BJ (cell line): Measurements from ENCODE around the gene NPHP4. TPM values are rescaled to one million over a fixed set of nuclear protein-coding genes. Genes with fewer than 3 reads are reported as not detected.
A peak's percentile ranks its signal among the peaks of the same experiment; 100 is the strongest.

Experiments used
- CTCF ChIA-PET: fragments of 350-600 bp; formaldehyde crosslinking; extraction: SDS; loops from one replicate; lab custom pipeline; 2021; ENCODE audit warnings: antibody characterized with exemption, inconsistent platforms; lab: Yijun Ruan, JAX
- POLR2A ChIA-PET: fragments of 300-600 bp; sonication (Branson Sonifier 250); formaldehyde crosslinking; extraction: SDS; loops from one replicate; lab custom pipeline; 2021; ENCODE audit warnings: antibody characterized with exemption; lab: Charles Lee
- DNase-seq: peaks from one replicate; pipeline ENCODE4 v3.0.0-alpha.2; 2011; ENCODE audit warnings: low read depth
- H3K27me3 ChIP-seq: 2 replicates; pipeline ENCODE4 v1.6.0; 2011; ENCODE audit warnings: low read length; ENCODE audit not compliant: control insufficient read depth, insufficient read depth
- H3K36me3 ChIP-seq: 2 replicates; pipeline ENCODE4 v1.5.1; 2011; ENCODE audit warnings: low read length; ENCODE audit not compliant: control insufficient read depth, insufficient read depth
- H3K4me3 ChIP-seq: 2 replicates; pipeline ENCODE4 v1.5.1; 2011; ENCODE audit warnings: low read depth, mild to moderate bottlenecking, control low read depth, low read length
- CTCF ChIP-seq: IDR thresholded peaks from 2 replicates; pipeline ENCODE4 v1.5.1; 2011; ENCODE audit warnings: low read depth, mild to moderate bottlenecking, control low read depth, inconsistent platforms, low read length, moderate library complexity; ENCODE audit not compliant: insufficient read depth
- polyA plus RNA-seq: library from polyadenylated mRNA; depleted of rRNA; stranded (reverse); fragments of >200 nt; gene quantifications from 2 replicates; pipeline ENCODE4 v1.2.3, GENCODE V29; 2011

NPHP4 gene
- polyA plus RNA-seq, 1 experiment: 4.3 TPM

GRCh38 chr1:5991381-5992025, 722 bp downstream of the NPHP4 start:
- POLR2A ChIA-PET: no interaction called here
- H3K36me3 ChIP-seq: peaks cover 2% of the 10 kb centered on the region
- H3K27me3 ChIP-seq: no peaks in the 10 kb centered on the region
- CTCF ChIA-PET: interaction anchor here (1.5 kb wide), 1 partner anchor 16 kb away, joined by 3 read pairs; no protein-coding TSS in a partner anchor
- H3K4me3 ChIP-seq: peak overlapping the region; percentile 85
- no peak for TF ChIP-seq CTCF
- DNase-seq: no peak

GRCh38 chr1:5990913-5991312, 1.3 kb downstream of the NPHP4 start:
- DNase-seq: no peak
- ChIA-PET POLR2A (no interaction called here), CTCF (interaction anchor here (1.5 kb wide), 1 partner anchor 15 kb away, joined by 3 read pairs; no protein-coding TSS in a partner anchor)
- Histone ChIP-seq H3K27me3 (no peaks in the 10 kb centered on the region), H3K36me3 (peaks cover 2% of the 10 kb centered on the region), H3K4me3 (peak overlapping the region; percentile 85)
- no peak for TF ChIP-seq CTCF

GRCh38 chr1:5989731-5990271, 2.4 kb downstream of the NPHP4 start:
- H3K4me3 ChIP-seq: no peak overlapping the region
- no peak for DNase-seq
- no peak for TF ChIP-seq CTCF
- no peaks in the 10 kb centered on the region for H3K27me3 ChIP-seq
- peaks cover 2% of the 10 kb centered on the region for H3K36me3 ChIP-seq
- CTCF ChIA-PET: interaction anchor here (1.5 kb wide), 1 partner anchor 14 kb away, joined by 3 read pairs; no protein-coding TSS in a partner anchor
- POLR2A ChIA-PET: no interaction called here

- no peaks in the 10 kb centered on the region for H3K27me3 ChIP-seq
- CTCF ChIA-PET: no interaction called here
- H3K4me3 ChIP-seq: no peak overlapping the region
- H3K36me3 ChIP-seq: peaks cover 2% of the 10 kb centered on the region
- no peak for DNase-seq
- POLR2A ChIA-PET: no interaction called here
- TF ChIP-seq CTCF: no peak
Measured at GRCh38 chr1:5989286-5989605, 3.0 kb downstream of the NPHP4 start.

GRCh38 chr1:5988596-5989285, 3.5 kb downstream of the NPHP4 start:
- Histone ChIP-seq H3K27me3 (no peaks in the 10 kb centered on the region), H3K4me3 (no peak overlapping the region), H3K36me3 (peaks cover 2% of the 10 kb centered on the region)
- DNase-seq: no peak
- POLR2A ChIA-PET: no interaction called here
- CTCF ChIA-PET: no interaction called here
- no peak for TF ChIP-seq CTCF
